GM18907 (cell line): ENCODE data around the gene ACSM4.
"Not testable (repeated sequence)": the region's sequence is repeated elsewhere in the genome, so short reads cannot be mapped to it uniquely, and the experiment has no call there.

Source experiments
- ATAC-seq: cut with Tn5 transposase; IDR thresholded peaks from one replicate; pipeline ENCODE4 v1.9.1; 2021; ENCODE audit warnings: mild to moderate bottlenecking, moderate library complexity; ENCODE audit not compliant: unreplicated experiment

Gene ACSM4

GRCh38 chr12:7324176-7324575, 20.3 kb downstream of the ACSM4 start:
- ATAC-seq, result no peak

GRCh38 chr12:7327918-7328317, 24.0 kb downstream of the ACSM4 start:
- ATAC-seq, result no peak

GRCh38 chr12:7337790-7338189, 33.9 kb downstream of the ACSM4 start:
- ATAC-seq, result not testable (repeated sequence)

GRCh38 chr12:7339675-7340074, 35.8 kb downstream of the ACSM4 start:
- no peak for ATAC-seq

GRCh38 chr12:7344833-7345606, 41.1 kb downstream of the ACSM4 start:
- ATAC-seq, result no peak

- ATAC-seq, result no peak
Measured at GRCh38 chr12:7346551-7347225, 42.8 kb downstream of the ACSM4 start.

GRCh38 chr12:7349418-7349817, 45.5 kb downstream of the ACSM4 start:
- ATAC-seq, result no peak

- ATAC-seq, result no peak
Measured at GRCh38 chr12:7351177-7351576, 47.3 kb downstream of the ACSM4 start.

GRCh38 chr12:7352661-7353060, 48.8 kb downstream of the ACSM4 start:
- no peak for ATAC-seq

- ATAC-seq, result no peak
Measured at GRCh38 chr12:7354529-7354928, 50.7 kb downstream of the ACSM4 start.

GRCh38 chr12:7361265-7361664, 57.4 kb downstream of the ACSM4 start:
- ATAC-seq, result no peak

GRCh38 chr12:7362734-7363133, 58.9 kb downstream of the ACSM4 start:
- ATAC-seq, result no peak

GRCh38 chr12:7369274-7369729, 65.4 kb downstream of the ACSM4 start:
- no peak for ATAC-seq

- ATAC-seq, result no peak
Measured at GRCh38 chr12:7373226-7373625, 69.4 kb downstream of the ACSM4 start.

- no peak for ATAC-seq
Measured at GRCh38 chr12:7374423-7375144, 70.7 kb downstream of the ACSM4 start.

GRCh38 chr12:7375145-7375543, 71.3 kb downstream of the ACSM4 start:
- ATAC-seq, result no peak

GRCh38 chr12:7376196-7376595, 72.3 kb downstream of the ACSM4 start:
- ATAC-seq, result no peak
